Measurements from ENCODE around the gene NCR2.
"Not testable (repeated sequence)": the region's sequence is repeated elsewhere in the genome, so short reads cannot be mapped to it uniquely, and the experiment has no call there.

NCR2 gene, protein sequence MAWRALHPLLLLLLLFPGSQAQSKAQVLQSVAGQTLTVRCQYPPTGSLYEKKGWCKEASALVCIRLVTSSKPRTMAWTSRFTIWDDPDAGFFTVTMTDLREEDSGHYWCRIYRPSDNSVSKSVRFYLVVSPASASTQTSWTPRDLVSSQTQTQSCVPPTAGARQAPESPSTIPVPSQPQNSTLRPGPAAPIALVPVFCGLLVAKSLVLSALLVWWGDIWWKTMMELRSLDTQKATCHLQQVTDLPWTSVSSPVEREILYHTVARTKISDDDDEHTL

DNA sequence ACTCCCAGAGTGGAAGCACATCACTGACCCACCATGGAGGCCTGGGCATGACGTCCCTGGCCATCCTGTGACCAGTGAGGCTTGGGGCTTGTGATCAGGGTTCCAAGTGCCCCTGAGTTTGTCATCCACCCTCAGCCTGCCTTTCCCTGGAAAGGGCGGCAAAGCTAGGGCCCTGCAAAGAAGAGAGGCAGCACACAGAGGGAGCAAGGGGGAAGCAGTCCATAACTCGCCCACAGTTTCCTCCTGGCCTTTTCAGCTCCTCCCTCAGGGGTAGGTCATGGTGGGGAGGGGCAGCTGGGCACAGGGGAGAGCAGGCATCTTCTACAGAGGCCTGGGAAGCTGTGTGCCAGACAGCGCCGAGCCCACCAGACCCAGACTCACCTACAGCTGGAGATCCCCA is at the start of gene NCR2:
Gene NCR2 (plus strand): TSS at position 313 of the 400 bp plus-strand sequence. CDS start 269 bp downstream, outside the sequence.
- DNase-seq = no peak

DNA sequence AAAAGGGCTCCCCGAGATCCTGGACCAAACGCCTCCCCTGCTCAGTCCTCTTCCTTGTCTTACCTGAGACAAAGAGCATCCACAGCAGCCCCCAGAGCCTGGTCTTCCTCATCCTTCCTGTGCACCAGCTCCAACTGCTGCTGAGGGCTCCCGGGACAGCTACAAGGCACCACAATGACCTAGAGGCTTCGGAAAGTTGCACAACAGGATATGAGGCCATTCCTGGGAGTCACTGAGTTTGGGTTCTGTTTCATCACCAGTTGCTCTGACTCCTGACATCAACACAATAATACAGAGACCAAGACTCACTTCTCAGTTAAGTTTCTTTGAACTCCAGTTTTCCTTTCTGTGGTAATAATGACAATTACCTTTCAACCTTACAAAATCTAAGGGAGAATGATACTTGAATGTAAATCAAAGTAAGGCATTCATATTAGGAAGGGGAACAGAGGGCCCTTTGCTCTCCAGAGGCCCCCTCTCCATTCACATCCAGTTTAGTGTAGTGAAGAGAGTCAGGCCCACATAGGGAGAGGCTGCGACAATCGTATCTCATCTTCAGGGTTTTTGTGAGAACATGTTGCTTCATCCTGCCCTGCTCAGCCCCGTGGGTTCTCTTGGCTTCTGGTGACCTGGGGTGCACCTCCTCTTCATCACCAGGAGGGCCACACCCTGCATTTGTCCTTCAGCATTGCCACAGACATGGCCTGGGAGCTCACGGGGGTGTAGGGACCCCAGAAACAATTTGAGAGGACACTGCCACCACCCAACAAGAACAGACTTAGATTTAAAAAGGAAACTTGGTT is 48.7 kb upstream of the NCR2 start, which contains the start of gene TREM1:
Gene TREM1 (minus strand): TSS at position 139 of the 803 bp plus-strand sequence. CDS start 27 bp downstream, at position 112.
- DNase-seq = no peak

DNA sequence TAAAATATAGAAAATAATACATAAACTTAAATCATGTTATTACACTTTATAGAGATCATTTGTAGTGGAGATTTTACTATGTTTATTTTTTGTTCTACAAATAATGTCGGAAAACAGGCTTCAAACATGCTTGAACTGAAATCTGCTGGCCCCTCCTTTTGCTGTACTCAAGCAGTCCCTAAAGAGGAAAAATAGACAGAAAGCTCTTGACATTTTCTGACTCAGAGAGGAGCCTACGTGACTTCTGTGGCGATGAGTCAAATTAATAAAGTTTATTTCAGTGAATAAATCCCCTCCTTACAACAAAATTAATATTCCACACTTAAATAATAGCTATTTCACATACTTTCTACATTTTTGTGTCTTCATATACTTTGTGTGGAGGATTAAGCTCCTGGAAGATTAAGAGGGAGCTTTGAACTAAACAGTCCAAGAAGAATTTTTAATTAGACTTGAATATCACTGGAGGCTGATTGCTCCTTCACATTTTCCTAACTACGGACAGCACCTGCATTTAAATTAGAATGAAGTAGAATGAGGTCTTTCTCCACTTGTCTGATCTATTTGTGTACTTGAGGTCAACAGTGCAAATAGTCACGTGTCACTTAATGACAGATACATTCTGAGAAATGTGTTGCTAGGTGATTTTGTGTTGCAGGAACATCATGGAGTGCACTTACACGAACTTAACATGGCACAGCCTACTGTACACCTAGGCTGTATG is 47.2 kb upstream of the NCR2 start:
- no peak for DNase-seq

DNA sequence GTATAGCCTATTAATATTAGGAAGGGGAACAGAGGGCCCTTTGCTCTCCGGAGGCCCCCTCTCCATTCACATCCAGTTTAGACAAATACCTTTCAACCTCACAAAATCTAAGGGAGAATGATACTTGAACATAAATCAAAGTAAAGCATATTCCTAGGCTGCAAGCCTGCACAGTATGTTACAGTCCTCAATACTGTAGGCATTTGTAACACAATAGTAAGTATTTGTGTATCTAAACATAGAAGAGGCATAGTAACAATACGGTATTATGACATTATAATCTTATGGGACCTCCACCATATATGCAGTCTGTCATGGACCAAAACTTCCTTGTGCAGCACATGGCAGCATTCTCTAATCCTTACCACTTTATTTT is 46.7 kb upstream of the NCR2 start:
- no peak for DNase-seq

DNA sequence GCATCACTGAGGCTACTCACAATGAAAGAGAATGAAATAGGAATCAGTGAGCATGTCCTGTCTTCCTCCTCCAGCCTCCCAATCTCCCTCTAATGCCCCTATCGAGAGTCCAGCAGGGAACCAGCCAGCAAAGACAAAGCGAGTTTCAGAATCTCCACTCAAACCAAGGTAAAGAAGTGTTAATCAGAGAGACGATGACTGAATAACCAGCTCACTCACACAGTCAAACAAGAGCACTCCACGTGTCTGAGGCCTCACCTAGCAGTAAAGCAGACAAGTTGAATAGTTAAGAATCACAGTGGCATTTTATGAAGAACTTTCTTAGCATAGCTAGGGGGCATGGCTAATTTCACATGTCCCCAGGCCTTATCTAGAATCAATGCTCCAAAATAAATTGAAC is 45.6 kb upstream of the NCR2 start:
- no peak for DNase-seq

DNA sequence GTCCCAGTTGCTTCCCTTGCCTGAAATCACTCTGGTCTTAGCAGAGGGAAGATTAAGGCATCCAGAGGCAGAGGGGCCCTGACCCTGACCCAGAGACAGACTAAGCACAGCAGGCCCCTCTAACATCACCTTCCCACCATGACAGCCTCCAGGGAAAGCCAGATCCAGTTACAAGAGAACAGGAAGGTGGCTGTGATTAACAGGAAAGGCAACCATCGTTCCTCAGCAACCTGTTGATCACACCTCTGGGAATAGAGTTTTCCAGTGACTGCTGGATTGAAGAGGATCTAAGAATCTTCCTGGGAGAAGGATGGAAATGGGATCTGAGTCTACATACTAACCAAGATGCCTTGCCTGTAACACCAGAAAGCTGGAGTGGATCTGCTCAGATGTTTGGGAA is 43.7 kb upstream of the NCR2 start:
- DNase-seq = no peak

DNA sequence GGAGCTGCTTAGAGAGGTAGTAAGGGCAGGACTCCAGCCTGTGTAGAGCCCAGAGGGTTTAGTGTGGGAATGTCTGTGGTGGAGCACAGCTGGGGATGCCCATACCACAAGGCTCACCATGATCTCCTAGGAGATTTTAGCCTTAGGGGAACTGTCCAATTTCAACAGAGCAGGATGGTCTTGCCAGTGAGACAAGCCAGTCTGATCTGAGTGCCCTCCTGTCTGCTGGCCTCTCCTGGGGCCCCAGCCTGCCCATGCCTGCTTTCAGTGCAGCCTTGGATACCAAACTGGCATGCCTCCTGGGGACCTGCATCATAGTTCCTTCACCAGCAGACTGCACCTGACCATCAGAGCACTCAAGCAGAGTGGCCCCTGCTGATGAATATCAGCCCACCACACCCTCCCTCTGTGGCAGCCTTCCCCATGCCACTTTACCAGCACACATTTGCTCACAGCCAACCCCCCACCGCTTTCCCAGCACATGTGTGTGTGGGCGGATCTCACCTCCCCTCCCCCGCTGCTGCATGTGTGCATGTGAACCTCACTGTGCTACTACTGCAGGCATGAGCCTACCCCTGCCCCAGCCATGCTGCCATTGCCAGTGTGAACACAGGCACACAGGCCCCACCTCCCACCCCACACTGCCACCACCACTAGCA is 41.1 kb upstream of the NCR2 start:
- DNase-seq = no peak

DNA sequence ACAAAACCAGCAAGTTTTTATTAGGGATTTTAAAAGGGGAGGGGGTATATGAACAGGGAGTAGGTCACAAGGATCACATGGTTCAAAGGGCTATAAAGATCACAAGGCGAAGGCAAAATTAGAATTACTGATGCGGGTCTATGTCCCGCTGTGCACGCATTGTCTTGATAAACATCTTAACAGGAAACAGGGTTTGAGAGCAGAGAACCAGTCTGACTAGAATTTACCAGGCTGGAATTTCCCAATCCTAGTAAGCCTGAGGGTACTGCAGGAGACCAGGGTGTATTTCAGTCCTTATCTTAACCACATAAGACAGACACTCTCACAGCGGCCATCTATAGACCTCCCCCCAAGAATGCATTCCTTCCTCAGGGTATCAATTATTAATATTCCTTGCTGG is 38.2 kb upstream of the NCR2 start:
- DNase-seq = not testable (repeated sequence)

DNA sequence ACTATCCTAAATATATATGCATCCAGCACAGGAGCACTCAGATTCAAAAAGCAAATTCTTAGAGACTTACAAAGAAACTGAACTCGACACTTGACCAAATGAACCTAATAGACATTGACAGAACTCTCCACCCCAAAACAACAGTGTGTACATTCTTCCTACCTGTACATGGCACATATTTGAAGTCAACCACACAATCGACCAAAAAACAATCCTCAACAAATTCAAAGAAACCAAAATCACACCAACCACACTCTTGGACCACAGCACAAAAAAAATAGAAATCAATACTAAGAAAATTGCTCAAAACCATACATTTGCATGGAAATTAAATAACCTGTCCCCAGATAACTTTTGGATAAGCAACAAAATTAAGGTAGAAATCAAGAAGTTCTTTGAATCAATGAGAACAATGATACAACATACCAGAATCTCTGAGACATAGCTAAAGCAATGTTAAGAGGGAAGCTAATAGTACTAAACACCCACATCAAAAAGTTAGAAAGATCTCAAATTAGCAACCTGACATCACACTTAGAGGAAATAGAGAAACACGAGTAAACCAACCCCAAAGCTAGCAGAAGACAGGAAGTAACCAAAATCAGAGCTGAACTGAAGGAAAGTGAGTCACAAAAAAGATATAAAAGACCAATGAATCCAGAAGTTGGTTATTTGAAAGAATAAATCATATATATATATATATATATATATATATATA is 36.5 kb upstream of the NCR2 start:
- no peak for DNase-seq

DNA sequence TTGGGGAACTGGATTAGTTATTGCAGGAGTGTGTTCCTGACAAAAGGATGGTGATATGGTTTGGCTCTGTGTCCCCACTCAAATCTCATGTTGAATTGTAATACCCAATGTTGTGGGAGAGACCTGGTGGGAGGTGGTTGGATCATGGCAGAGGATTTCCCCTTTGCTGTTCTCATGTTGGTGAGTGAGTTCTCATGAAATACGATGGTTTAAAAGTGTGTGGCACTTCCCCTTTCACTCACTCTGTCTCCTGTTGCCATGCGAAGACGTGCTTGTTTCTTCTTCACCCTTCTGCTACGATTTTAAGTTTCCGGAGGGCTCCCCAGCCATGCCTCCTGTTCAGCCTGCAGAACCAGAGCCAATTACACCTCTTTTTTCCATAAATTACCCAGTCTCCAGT is 32.8 kb upstream of the NCR2 start:
- DNase-seq = no peak

DNA sequence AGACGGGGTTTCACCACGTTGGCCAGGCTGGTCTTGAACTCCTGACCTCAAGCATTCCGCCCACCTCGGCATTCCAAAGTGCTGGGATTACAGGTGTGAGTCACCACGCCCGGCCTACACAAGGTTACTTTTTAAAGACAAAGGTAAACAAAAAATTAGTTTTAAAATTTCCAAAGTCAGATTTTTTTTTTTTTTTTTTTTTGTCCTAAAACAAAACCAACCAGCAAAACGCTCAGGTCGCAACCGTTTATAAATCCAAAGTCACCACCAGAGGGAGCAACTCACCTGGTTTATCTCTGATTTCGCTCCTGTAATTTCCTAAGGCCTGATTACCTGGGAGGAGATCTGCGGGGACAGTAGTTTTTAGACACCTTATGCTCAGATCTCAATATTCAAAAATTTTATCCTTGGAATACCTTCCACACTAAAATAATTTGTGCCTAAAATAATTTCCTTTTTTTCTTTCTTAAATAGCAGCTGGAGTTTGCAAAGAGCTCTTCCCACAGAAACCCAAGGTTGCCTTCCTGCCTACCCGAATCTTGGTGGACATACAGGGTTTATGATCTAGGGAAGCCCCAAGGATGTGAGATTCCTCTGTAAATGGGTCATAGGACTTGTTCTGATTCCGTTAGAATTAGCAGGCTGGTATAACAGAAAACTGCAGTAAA is 29.1 kb upstream of the NCR2 start:
- no peak for DNase-seq

DNA sequence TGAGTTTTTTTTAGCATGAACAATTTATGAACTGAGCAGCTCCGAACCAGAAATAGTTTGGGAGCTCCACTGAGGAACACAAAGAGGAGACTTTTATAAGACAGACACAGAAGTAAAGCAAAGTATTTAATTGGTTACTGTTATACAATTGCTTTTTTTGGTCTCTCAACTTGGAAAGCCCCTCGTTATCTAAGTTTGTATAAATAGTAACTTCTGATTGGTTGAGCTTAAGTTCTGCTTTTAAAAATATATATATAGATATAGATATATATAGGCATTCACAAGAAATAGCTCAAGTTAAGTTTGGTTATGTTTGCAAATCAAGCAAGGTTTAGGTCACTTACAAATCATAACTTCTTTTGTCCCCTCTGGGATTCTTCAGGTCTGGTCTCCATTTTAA is 20.2 kb upstream of the NCR2 start:
- no peak for DNase-seq

DNA sequence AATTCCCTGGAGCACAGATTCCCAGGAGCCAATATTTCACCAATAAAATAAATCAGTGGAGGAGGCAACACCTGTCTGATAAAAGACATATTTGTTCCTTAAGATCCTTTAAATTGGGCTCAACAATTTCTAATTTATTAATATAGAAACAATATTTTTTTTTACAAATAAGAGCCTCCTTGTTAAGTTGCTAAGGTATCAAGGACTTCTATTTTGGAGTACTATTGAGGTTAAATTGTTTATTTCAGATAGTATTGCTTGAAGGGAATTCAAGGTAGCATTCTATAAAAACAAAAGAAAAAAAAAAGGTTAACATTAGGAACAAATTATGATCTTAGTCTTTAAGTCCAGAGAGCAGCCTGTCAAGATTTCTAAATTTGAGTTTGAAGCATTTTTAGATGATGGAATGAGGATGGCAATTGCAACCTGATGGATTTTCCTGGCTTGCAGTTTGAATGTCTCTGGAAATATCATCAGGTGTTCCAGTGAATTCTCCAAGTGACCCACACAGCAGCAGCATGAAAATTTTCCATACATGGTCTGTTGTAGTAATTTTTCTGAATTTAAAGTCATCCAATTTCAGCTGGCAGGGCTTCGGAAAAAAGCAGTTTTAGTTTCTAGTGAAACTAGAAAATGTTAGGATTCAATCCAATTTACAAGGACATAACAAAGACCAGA is 19.3 kb upstream of the NCR2 start:
- no peak for DNase-seq

DNA sequence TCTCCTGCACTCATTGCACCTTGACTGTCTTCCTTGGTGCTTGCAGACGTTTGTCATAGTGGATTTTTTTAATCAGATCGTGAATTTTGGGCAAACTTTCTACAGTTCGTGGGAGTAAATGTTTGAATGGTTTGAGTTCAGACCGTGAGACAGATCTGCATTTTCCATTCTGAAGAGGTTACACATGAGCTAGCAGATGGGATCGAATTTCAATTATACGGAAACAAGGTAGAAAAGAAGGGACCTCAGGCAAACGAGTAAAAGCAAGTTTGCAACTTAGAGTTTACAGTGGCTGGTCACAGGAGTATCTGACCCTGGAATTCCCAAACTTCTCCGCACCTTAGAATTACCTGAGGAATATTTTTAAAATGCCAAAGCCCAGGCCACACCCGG is 17.2 kb upstream of the NCR2 start:
- DNase-seq = no peak

DNA sequence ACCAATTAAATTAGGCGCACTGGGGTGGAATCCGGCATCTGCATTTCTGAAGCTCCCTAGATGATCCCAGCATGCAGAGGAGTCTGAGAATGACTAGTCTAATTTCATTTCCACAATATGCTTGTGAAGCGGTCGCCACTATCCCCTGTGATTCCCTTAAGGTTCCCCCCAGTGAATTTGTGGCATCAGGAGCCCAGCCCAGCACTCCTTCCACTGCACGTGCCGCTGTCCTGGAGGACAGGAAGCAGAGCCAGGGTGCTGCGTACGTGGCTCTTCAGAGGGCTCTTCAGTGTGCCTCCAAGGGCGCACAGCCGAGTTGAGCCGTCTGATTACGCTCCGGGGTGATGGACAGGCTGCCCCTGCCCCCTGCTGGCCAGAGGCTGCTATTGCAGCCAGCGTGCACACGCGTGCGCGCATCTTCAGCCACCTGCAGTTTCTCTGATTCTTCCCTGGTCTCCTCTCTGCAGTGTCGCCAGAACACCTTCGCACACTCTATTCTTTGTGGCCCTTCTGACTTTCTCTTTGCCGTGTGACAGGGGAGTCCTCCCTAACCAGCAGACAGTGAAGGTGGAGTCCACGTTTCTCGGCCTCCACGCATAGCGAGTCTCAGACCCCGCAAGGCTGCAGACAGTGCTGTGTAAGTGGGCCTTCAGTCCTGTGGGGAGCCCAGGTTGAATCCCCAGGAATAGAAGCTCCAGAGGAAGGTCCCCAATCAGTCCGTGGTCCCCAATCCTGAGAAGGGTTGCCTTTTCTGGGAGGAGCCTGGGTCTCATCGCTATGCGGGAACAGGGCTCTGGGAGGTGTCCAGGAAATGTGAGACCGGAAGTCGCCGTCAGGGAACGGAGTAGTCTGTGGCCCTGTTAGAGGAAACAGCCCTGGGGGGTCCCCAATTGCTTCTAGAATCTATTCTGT is 16.5 kb upstream of the NCR2 start:
- peak; percentile 51 for DNase-seq

DNA sequence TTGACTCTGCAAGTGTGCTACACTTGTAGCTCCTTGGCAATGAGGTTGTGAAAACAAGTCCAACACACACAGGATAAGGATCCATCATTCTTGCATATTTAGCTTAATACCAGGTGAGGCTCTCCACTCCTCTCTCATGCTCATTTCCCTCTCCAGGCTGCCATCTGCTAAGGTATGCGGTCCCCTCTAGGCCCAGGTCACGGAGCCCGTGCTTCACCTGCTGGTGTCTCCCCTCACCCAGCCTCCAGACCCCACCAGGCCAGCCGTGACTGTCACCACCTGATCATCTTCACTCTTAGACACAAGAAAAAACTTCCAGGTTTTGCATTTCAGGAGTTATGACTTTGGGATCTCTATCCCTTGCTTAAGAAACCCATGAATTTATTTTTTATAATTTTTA is 14.2 kb upstream of the NCR2 start:
- no peak for DNase-seq

DNA sequence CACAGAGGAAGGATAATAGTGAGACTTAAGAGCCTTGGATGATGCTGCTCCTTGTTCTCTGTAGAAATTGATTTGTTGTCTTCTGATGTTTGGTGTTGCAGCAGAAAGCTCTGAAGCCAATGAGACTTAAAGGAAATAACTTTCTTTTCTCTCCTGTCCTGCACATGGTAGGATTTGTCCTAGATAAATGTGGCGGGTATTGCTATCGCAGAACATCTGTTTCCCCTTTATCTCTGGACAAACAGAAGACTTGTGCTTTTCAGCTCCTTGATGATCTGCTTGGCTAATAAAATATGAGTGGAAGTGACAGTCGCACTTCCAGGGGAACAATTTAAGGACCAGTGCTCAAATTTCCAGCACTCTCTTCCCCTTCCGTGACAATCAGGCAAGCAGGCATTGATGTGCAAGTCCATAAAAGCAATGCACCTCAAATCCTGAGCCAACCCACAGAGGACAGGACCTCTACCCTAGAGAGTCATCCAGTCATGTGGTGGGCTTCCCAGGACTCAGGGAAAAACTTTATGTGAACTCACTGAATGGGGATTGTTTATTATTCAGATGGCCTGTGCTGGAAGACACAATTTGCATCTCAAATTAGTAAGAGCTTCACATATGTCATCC is 9.9 kb upstream of the NCR2 start:
- no peak for DNase-seq

DNA sequence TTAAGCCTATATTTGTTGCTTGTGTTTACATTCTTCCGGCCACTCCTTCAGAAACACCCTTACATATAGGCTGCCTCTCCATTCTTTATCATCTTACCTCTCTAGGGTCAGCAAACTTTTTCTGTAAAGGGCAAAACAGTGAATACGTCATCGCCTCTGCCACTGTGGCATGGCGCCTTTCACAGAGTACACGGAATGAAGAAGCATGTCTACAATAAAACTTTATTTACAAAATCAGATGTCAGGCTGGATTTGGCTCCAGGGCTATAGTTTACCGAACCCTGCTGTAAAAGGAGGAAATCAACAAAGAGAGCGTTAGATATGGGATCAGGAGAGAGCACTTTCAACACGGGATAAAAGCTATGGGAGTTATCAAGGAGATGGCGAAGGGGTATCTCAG is 9.3 kb upstream of the NCR2 start:
- DNase-seq = no peak

DNA sequence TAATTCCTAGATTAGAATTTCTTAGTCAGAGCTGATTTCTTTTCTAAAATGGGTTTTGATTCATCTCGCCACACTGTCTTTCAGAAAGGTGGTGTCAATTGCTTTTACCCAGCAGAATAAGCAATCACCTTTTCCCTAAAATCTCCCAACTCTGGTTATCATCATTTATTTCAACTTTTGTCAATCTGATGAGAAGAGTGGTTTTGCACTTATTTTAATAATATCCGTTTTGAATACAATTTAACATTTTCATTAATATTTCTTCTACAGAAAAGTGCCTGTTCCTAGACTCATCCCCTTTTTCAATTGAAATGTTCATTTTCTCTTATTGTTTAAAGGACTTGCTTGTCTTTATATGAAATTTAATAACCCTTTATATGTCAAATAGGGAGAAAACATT is 8.2 kb upstream of the NCR2 start:
- DNase-seq = no peak

Measured in 8988T (cell line).